Stimulated activated CD4-positive, alpha-beta T cell treated with anti-CD3 and anti-CD28 coated beads, TNF-alpha, amount 100 ng/mL, for 1 hour (primary cell): ENCODE data around the gene PRKG1.

Experiments used
- DNase-seq, 3 donors: peaks; one replicate each; pipeline ENCODE4 v3.0.0-alpha.2; 2020; ENCODE audit warnings: low read depth in 3 of 3, low spot score in 1 of 3

The PRKG1 gene

GRCh38 chr10:51217505-51217904 is 143.2 kb downstream of the PRKG1 start:
- DNase-seq: no peak

DNA sequence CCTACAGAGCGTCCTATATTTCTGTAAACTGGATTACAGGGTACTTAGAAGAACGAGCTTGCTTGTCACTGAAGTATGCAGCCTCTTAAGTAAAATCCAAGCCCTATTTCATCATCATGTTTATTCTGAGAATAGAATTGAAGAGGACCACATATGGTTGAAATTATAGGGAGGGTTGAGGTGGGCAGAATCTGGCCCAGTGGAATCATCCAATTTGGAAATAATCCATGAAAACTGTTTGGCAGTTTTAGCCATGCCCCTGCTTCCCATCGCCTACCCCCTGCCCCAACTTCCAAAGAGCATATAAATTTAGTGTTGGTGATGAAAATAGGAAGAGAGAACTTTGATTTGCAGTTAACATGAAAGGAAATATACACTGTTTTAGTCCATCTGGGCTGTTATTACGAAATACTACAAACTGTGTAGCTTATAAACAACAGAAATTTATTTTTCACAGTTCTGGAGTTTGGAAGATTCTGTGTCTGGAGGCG is 150.4 kb downstream of the PRKG1 start:
- DNase-seq: no peak

DNA sequence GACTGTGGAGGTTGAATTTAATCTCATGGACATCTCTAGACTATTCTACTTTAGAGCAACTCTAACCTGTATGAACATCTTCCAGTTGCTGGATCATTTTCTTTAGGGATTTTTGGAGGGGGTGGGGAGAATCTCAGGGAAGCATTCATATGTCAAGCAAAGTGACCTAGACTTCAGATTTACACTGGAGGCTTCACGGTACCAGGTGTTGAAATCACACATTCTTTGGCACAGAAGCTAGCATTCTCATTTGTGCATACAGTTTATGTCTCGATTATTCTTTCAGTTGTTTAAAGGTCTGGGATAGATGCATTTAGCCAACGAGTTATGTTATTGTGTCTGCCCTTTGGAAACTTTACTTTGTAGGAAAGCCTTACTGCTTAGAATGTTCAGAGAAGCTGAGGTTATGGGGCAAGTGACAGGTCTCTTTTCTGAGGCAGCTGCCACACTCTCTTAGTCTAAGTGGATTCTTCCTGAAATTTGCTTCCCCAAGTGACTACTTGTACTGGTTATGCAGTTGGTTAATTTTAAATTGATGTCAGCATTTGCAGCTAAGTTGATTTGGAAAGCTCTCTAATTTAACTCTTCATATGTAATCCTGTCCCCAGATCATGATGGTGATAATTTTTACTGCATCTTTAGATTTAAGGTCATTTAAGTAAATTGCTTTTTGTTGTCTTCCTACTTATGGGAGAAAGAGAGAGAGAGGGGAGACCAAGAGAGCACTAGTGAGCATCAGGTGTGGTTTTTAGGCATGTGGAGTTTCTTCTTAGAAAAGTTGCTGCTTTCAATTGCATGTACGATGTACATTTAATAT is 153.8 kb downstream of the PRKG1 start:
- DNase-seq: no peak

- DNase-seq: no peak
These were observed 154.4 kb downstream of the PRKG1 start for GRCh38 chr10:51228714-51229100.

- DNase-seq: no peak
These were observed 156.7 kb downstream of the PRKG1 start for GRCh38 chr10:51230887-51231585.

- DNase-seq: no peak
These were observed 157.5 kb downstream of the PRKG1 start for GRCh38 chr10:51231754-51232153.

GRCh38 chr10:51233337-51234100 is 159.2 kb downstream of the PRKG1 start:
- no peak for DNase-seq

- no peak for DNase-seq
These were observed 161.6 kb downstream of the PRKG1 start for GRCh38 chr10:51235865-51236264.

- DNase-seq: no peak
These were observed 164.7 kb downstream of the PRKG1 start for GRCh38 chr10:51239006-51239405.

GRCh38 chr10:51241461-51241860 is 167.2 kb downstream of the PRKG1 start:
- no peak for DNase-seq

- no peak for DNase-seq
These were observed 168.1 kb downstream of the PRKG1 start for GRCh38 chr10:51242393-51242792.

DNA sequence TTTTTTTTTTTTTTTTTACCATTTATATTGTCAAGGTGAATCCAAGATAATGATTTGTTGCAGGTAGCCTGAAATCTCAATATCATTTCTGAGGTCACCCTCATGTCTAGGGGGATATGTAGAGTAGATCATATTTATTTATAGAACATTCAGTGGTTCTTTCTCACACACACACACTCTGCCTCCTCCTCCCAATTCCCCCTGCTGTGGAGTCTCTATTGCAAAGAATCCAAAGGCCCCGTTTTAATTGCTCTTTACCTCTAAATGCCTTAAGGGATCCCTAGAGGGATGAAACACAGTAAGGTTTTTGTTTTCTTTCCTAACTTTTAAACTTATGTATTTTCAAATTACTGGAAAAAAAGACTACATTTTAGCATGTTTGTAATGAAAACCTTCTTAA is 170.0 kb downstream of the PRKG1 start:
- DNase-seq: no peak

DNA sequence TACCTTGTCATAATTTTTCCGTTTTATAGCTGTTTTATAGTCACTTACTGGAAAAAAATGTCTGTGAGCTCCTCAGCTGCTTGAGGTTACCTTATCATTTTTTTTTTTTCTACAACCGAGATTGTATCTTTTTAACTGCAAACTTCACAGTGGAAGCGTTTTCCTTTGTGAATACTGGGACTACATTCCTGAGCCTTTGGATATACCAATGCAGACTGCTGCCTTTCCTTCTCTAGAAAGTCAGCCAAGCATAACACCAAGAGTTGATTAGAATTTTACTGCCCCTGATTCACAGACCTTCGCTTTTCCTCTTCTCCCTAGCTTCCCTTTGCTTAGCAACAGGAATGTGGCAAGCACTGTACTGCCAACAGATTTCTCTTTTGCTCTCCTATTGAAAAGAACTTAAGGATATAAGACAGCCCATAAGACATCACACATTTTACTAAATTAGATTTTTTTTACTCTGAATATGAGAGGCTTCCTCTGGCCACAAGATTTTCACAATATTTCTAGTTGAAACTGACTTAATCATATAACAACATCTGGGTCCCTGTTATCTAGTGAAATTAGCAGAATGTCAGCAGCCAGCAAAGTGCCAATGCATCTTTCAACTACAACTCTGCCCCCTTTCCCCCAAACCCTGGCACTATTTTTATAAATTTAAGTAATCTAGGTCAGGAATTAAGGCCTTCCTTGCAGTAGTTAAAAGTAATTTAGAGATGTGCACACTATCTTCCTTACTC is 170.6 kb downstream of the PRKG1 start:
- no peak for DNase-seq

- DNase-seq: no peak
These were observed 171.9 kb downstream of the PRKG1 start for GRCh38 chr10:51246156-51246555.

GRCh38 chr10:51250278-51250920 is 176.1 kb downstream of the PRKG1 start:
- no peak for DNase-seq

DNA sequence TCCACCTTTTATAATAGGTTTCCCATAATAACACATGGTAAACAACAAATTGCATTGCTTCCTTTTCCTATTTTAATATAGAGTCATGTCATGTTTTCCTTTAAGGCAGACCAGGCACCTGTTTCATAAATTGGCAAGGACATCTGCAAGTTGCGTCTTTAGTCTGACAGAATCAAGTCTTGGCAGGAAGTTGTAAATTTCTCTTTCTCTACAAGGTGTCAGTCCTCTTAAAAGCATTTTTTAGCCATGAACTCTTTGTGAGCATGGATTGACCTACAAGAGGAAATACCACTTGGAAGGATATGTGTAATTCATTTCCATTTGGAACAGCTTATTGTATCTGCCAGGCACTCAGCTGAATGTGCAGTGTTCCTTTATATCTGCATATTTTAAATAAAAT is 176.8 kb downstream of the PRKG1 start:
- DNase-seq: no peak

DNA sequence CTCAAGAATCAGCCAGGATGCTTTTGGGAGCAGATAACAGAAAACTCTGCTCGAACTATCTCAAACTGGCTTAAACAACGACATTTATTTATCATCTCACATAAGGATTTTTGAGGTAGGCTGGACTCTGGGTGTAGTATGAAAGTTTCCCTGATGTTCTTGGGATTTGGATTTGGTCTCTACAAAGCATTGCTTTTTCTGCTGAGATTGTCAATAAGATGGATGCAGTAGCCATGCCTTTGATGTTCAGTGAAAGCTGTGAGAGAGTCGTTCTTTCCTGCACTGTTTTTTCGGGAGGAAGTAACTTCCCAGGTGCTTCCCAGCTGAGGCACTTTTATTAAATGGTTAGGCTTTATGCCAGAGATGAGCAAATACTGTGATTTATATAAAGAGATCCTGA is 181.1 kb downstream of the PRKG1 start:
- no peak for DNase-seq

DNA sequence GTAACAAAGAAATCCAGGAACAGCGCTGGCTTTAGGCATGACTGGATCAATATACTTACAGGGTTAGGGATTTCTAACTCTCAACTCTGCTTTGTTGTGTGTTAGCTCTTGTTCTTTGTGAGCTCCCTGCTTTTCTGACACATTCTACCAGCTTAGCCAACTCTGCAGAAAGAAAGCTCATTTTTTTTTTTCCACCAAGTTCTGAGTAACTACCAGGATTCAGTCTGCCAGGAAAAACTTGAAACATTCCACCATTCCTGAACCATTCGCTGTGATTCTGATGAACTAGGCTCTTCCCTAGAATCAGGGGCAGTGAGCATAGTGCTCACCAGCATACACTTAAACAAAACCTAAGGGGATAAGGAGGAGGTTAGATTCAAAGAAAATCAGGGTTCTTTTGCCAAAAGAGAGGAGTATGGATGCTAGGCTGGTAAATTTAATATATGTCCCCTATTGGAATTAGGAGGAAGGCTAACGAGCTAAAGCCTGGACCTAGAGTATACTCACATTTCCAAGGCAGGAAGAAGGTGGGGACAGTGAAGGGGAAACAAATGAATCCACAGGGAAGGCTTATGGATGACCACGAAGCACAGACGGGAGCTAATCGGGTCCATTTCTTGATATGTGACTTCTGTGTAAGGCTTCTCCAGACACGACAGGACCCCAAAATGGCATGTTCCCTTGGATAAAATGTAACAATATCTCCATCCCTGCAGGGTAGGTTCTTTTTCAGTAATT is 183.4 kb downstream of the PRKG1 start:
- no peak for DNase-seq

DNA sequence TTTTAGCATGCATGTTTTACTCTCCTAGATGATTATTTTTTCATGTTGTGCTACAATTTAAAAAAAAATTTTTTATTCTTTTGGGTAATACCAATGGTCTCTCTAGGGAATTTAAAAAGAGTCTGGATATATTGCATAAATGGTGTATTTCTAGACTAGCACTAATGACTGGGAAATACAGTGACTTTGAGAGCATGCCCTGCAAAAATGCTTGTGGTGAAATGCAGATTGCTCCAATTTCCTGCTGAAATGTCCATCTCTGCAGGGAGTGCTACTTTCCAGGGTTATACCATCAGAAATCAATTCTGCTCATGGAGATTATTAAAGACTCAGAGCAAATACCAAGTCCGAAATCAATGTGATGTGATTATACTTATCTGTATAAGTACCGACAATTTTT is 186.1 kb downstream of the PRKG1 start:
- no peak for DNase-seq

DNA sequence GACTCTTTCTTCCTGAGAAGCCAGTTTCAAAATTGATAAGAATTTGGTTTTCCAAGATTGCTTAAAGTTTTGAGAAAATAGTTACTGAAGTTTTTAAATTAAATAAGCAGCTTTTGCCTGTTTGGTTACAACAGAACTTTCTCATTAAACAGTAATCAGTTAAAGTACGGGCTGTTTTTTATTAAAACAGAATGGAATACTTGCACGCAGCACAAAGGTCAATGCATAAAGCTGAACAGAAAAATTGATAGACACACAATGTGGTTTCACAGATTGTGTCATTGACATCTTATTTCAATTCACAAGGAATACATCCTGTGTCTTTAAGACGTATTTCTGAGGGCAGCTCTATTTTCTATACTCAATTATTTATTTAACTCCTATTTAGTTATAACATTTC is 192.2 kb downstream of the PRKG1 start:
- DNase-seq: no peak
